GM19351 (cell line): Measurements from ENCODE around the gene STUM.
"Not testable (repeated sequence)": the region's sequence is repeated elsewhere in the genome, so short reads cannot be mapped to it uniquely, and the experiment has no call there.

Experiments used
- ATAC-seq: cut with Tn5 transposase; IDR thresholded peaks from one replicate; pipeline ENCODE4 v1.9.1; 2021; ENCODE audit warnings: mild to moderate bottlenecking, moderate library complexity; ENCODE audit not compliant: unreplicated experiment

The STUM gene

GRCh38 chr1:226579781-226580323 is 31.3 kb downstream of the STUM start:
- no peak for ATAC-seq

- no peak for ATAC-seq
Observed at GRCh38 chr1:226580625-226581270, 32.2 kb downstream of the STUM start.

- ATAC-seq: no peak
Observed at GRCh38 chr1:226581650-226582330, 33.2 kb downstream of the STUM start.

- no peak for ATAC-seq
Observed at GRCh38 chr1:226582966-226583365, 34.4 kb downstream of the STUM start.

GRCh38 chr1:226584164-226584563 is 35.6 kb downstream of the STUM start:
- ATAC-seq: no peak

- no peak for ATAC-seq
Observed at GRCh38 chr1:226586116-226586515, 37.6 kb downstream of the STUM start.

- ATAC-seq: no peak
Observed at GRCh38 chr1:226586650-226587422, 38.3 kb downstream of the STUM start.

GRCh38 chr1:226588484-226588883 is 39.9 kb downstream of the STUM start:
- ATAC-seq: no peak

GRCh38 chr1:226589008-226589733 is 40.6 kb downstream of the STUM start:
- ATAC-seq: no peak

- ATAC-seq: no peak
Observed at GRCh38 chr1:226590614-226591013, 42.0 kb downstream of the STUM start.

- no peak for ATAC-seq
Observed at GRCh38 chr1:226593541-226593940, 45.0 kb downstream of the STUM start.

GRCh38 chr1:226596531-226597165 is 48.1 kb downstream of the STUM start:
- ATAC-seq: no peak

- no peak for ATAC-seq
Observed at GRCh38 chr1:226597616-226598454, 49.3 kb downstream of the STUM start.

- ATAC-seq: no peak
Observed at GRCh38 chr1:226598455-226598849, 49.9 kb downstream of the STUM start.

- ATAC-seq: not testable (repeated sequence)
Observed at GRCh38 chr1:226598955-226599354, 50.4 kb downstream of the STUM start.

GRCh38 chr1:226599636-226600238 is 51.2 kb downstream of the STUM start:
- ATAC-seq: no peak

- no peak for ATAC-seq
Observed at GRCh38 chr1:226600254-226600653, 51.7 kb downstream of the STUM start.

- ATAC-seq: no peak
Observed at GRCh38 chr1:226601456-226601855, 52.9 kb downstream of the STUM start.
